GM18499 (cell line): ENCODE results near the gene RPL41.
"Not testable (repeated sequence)": the region's sequence is repeated elsewhere in the genome, so short reads cannot be mapped to it uniquely, and the experiment has no call there.

Source experiments
- ATAC-seq: cut with Tn5 transposase; IDR thresholded peaks from one replicate; pipeline ENCODE4 v1.9.1; 2021; ENCODE audit warnings: moderate number of reproducible peaks; ENCODE audit not compliant: insufficient read depth, unreplicated experiment

RPL41 gene

GRCh38 chr12:56152756-56153677, 36.6 kb downstream of the RPL41 start:
- no peak for ATAC-seq

- no peak for ATAC-seq
These were observed 37.2 kb downstream of the RPL41 start for GRCh38 chr12:56153678-56154065.

- ATAC-seq: no peak
These were observed 37.9 kb downstream of the RPL41 start for GRCh38 chr12:56154246-56154771.

- ATAC-seq: no peak
These were observed 38.4 kb downstream of the RPL41 start for GRCh38 chr12:56154818-56155217.

GRCh38 chr12:56155256-56155845, 38.9 kb downstream of the RPL41 start:
- no peak for ATAC-seq

- ATAC-seq: not testable (repeated sequence)
These were observed 40.2 kb downstream of the RPL41 start for GRCh38 chr12:56156464-56157200.

GRCh38 chr12:56157201-56158028, 41.0 kb downstream of the RPL41 start:
- ATAC-seq: no peak

GRCh38 chr12:56158029-56158925, 41.8 kb downstream of the RPL41 start, which contains the start of gene MYL6:
TSS of gene MYL6 (plus strand) at chr12:56158359. CDS start at chr12:56158402, 43 bp downstream.
- ATAC-seq: no peak

- ATAC-seq: no peak
These were observed 42.6 kb downstream of the RPL41 start for GRCh38 chr12:56158926-56159461.

GRCh38 chr12:56159482-56160192, 43.2 kb downstream of the RPL41 start:
- ATAC-seq: no peak

- ATAC-seq: no peak
These were observed 43.8 kb downstream of the RPL41 start for GRCh38 chr12:56160193-56160763.

GRCh38 chr12:56160894-56161689, 44.7 kb downstream of the RPL41 start:
- no peak for ATAC-seq

GRCh38 chr12:56161690-56162351, 45.4 kb downstream of the RPL41 start:
- no peak for ATAC-seq

- ATAC-seq: no peak
These were observed 46.2 kb downstream of the RPL41 start for GRCh38 chr12:56162468-56163290.

GRCh38 chr12:56163533-56164344, 47.3 kb downstream of the RPL41 start:
- no peak for ATAC-seq
